H1 (cell line): ENCODE measurements around the gene LRR1. TPM values are rescaled to one million over a fixed set of nuclear protein-coding genes. Genes with fewer than 3 reads are reported as not detected.

ENCODE experiments used
- CTCF ChIA-PET: fragments of 300-600 bp; sonication (Branson Sonifier 250); formaldehyde crosslinking; loops from one replicate; lab custom pipeline; 2021; ENCODE audit not compliant: partially characterized antibody; lab: Charles Lee
- POLR2A ChIA-PET: fragments of 300-600 bp; sonication (Branson Sonifier 250); formaldehyde crosslinking; loops from one replicate; lab custom pipeline; 2021; ENCODE audit warnings: inconsistent platforms; ENCODE audit not compliant: partially characterized antibody; lab: Charles Lee
- DNase-seq, 2 experiments: peaks; one replicate each; pipeline versions ENCODE4 v3.0.0 to v3.0.0-alpha.2; 2010 to 2022; ENCODE audit warnings: low spot score in 2 of 2, low read depth in 1 of 2, mixed read lengths in 1 of 2
- FAIRE-seq: peaks from 2 replicates; lab custom pipeline; 2011; peaks lifted over from hg19 to GRCh38; lab: Jason Lieb, UNC
- H2AFZ ChIP-seq: 2 replicates; pipeline ENCODE4 v1.8.1; 2012; ENCODE audit warnings: low read length, inconsistent platforms
- H2AK5ac ChIP-seq: 2 replicates; pipeline ENCODE4 v1.6.1; 2013; ENCODE audit warnings: low read depth, low read length
- H2BK120ac ChIP-seq: replicated peaks from 2 replicates; pipeline ENCODE3; 2013; ENCODE audit warnings: low read depth, low read length, inconsistent platforms
- H2BK12ac ChIP-seq: 2 replicates; pipeline ENCODE4 v1.6.1; 2013; ENCODE audit warnings: low read depth, low read length
- H2BK15ac ChIP-seq: 2 replicates; pipeline ENCODE4 v1.6.1; 2013; ENCODE audit warnings: low read length
- H2BK20ac ChIP-seq: 2 replicates; pipeline ENCODE4 v1.6.1; 2013; ENCODE audit warnings: low read length
- H2BK5ac ChIP-seq: 2 replicates; pipeline ENCODE4 v1.6.1; 2013; ENCODE audit warnings: low read depth, low read length
- H3K14ac ChIP-seq: 2 replicates; pipeline ENCODE4 v1.6.1; 2013; ENCODE audit warnings: inconsistent platforms; ENCODE audit not compliant: insufficient read length
- H3K18ac ChIP-seq: 2 replicates; pipeline ENCODE4 v1.6.1; 2013; ENCODE audit warnings: low read length; ENCODE audit errors: extremely low read depth
- H3K23ac ChIP-seq: 2 replicates; pipeline ENCODE4 v1.6.1; 2013; ENCODE audit warnings: inconsistent platforms; ENCODE audit not compliant: insufficient read length
- H3K23me2 ChIP-seq: 2 replicates; pipeline ENCODE4 v1.6.1; 2013; ENCODE audit warnings: low read depth, low read length
- H3K27ac ChIP-seq: 2 replicates; pipeline ENCODE4 v1.6.1; 2011; ENCODE audit warnings: low read depth, low read length, inconsistent platforms
- H3K27me3 ChIP-seq, 4 experiments: replicated peaks in 1 of 4; 1 replicate in 1 of 4; 2 replicates in 3 of 4; pipeline versions ENCODE4 v1.6.1 to v1.8.1; 2011 to 2013; ENCODE audit warnings: low read length in 3 of 4, mild to moderate bottlenecking in 3 of 4, inconsistent platforms in 2 of 4, mixed read lengths in 2 of 4, moderate library complexity in 1 of 4; ENCODE audit not compliant: control insufficient read depth in 3 of 4, insufficient read depth in 3 of 4; ENCODE audit errors: extremely low read depth in 1 of 4
- H3K36me3 ChIP-seq, 4 experiments: 2 replicates each; pipeline versions ENCODE4 v1.6.1 to v1.8.1; 2011 to 2013; ENCODE audit warnings: mild to moderate bottlenecking in 4 of 4, low read length in 3 of 4, moderate library complexity in 2 of 4, control low read depth in 1 of 4, inconsistent platforms in 1 of 4; ENCODE audit not compliant: insufficient read depth in 4 of 4, control insufficient read depth in 2 of 4
- H3K4ac ChIP-seq: replicated peaks from 2 replicates; pipeline ENCODE3; 2013; ENCODE audit warnings: low read length, low read depth, mixed read lengths, inconsistent platforms; ENCODE audit not compliant: insufficient read length
- H3K4me1 ChIP-seq, 4 experiments: replicated peaks in 1 of 4; 1 replicate in 1 of 4; 2 replicates in 3 of 4; pipeline versions ENCODE4 v1.6.1 to v1.8.1; 2011 to 2013; ENCODE audit warnings: low read length in 3 of 4, inconsistent platforms in 2 of 4, mixed read lengths in 1 of 4; ENCODE audit not compliant: insufficient read depth in 4 of 4, control insufficient read depth in 3 of 4
- H3K4me2 ChIP-seq, 2 experiments: 2 replicates each; pipeline versions ENCODE4 v1.6.1 to v1.8.1; 2011 to 2013; ENCODE audit warnings: low read depth in 2 of 2, low read length in 2 of 2, control low read depth in 1 of 2, inconsistent platforms in 1 of 2, mild to moderate bottlenecking in 1 of 2; ENCODE audit not compliant: insufficient read depth in 1 of 2
- H3K4me3 ChIP-seq, 4 experiments: fragments of 200-600, 300-600 bp in 1 of 4; sonication (generic), shearing (Covaris generic), sonication (Bioruptor Twin) in 1 of 4; 2 replicates each; pipeline versions ENCODE4 v1.5.1 to v1.8.1; 2011 to 2016; ENCODE audit warnings: low read length in 4 of 4, low read depth in 3 of 4, control low read depth in 2 of 4, inconsistent platforms in 2 of 4, mild to moderate bottlenecking in 2 of 4, mixed read lengths in 1 of 4, moderate library complexity in 1 of 4; ENCODE audit not compliant: insufficient read depth in 2 of 4; ENCODE audit errors: extremely low read depth in 1 of 4
- H3K56ac ChIP-seq: replicated peaks from 2 replicates; pipeline ENCODE3; 2013; ENCODE audit warnings: low read depth, mild to moderate bottlenecking, mixed read lengths, low read length, inconsistent platforms; ENCODE audit not compliant: insufficient read length
- H3K79me1 ChIP-seq: 2 replicates; pipeline ENCODE4 v1.6.1; 2013; ENCODE audit warnings: low read depth, low read length, control low read depth
- H3K79me2 ChIP-seq, 2 experiments: 2 replicates each; pipeline versions ENCODE4 v1.6.1 to v1.8.1; 2012 to 2013; ENCODE audit warnings: low read length in 2 of 2, mild to moderate bottlenecking in 2 of 2, inconsistent platforms in 1 of 2; ENCODE audit not compliant: insufficient read depth in 2 of 2, control insufficient read depth in 1 of 2
- H3K9ac ChIP-seq, 4 experiments: replicated peaks in 1 of 4; 1 replicate in 1 of 4; 2 replicates in 3 of 4; pipeline versions ENCODE4 v1.6.1 to v1.8.1; 2011 to 2013; ENCODE audit warnings: low read depth in 3 of 4, low read length in 3 of 4, control low read depth in 2 of 4, mild to moderate bottlenecking in 2 of 4, moderate library complexity in 2 of 4, inconsistent platforms in 1 of 4; ENCODE audit errors: extremely low read depth in 1 of 4
- H3K9me3 ChIP-seq, 2 experiments: 2 replicates each; pipeline versions ENCODE4 v1.6.1 to v1.8.1; 2012 to 2013; ENCODE audit warnings: mild to moderate bottlenecking in 2 of 2, moderate library complexity in 2 of 2, control low read depth in 1 of 2, inconsistent platforms in 1 of 2, low read depth in 1 of 2, low read length in 1 of 2, mixed read lengths in 1 of 2; ENCODE audit not compliant: insufficient read depth in 2 of 2
- H4K20me1 ChIP-seq, 2 experiments: replicated peaks in 1 of 2; 2 replicates each; pipeline versions ENCODE3 to v1.8.1; 2011 to 2013; ENCODE audit warnings: inconsistent platforms in 2 of 2, low read length in 2 of 2, mild to moderate bottlenecking in 1 of 2; ENCODE audit not compliant: insufficient read depth in 2 of 2, control insufficient read depth in 1 of 2
- H4K5ac ChIP-seq: 2 replicates; pipeline ENCODE4 v1.6.1; 2013; ENCODE audit warnings: low read length, low read depth, mixed read lengths, inconsistent platforms; ENCODE audit not compliant: insufficient read length
- H4K8ac ChIP-seq: 2 replicates; pipeline ENCODE4 v1.8.0; 2013; ENCODE audit warnings: mild to moderate bottlenecking, moderate library complexity, low read length, inconsistent platforms; ENCODE audit not compliant: insufficient read depth; ENCODE audit errors: extremely low read depth
- H4K91ac ChIP-seq: replicated peaks from 2 replicates; pipeline ENCODE3; 2013; ENCODE audit warnings: low read length, mixed read lengths, inconsistent platforms; ENCODE audit not compliant: insufficient read length
- KDM1A ChIP-seq: fragments of 200-600, 300-600 bp; sonication (generic); IDR thresholded peaks from 2 replicates; pipeline ENCODE4 v1.7.1; 2016; ENCODE audit warnings: mild to moderate bottlenecking, low read length, borderline replicate concordance
- TEAD4 ChIP-seq: IDR thresholded peaks from 2 replicates; pipeline ENCODE4 v1.6.1; 2012; ENCODE audit warnings: low read depth, low read length, inconsistent platforms, mixed read lengths
- WGBS, 2 experiments: shearing (Covaris generic) in 1 of 2; methylation state at CpG; one replicate each; pipeline versions ENCODE4 v1.1.6 to v1.1.7; 2013 to 2015; ENCODE audit warnings: low lambda C conversion rate in 2 of 2, mixed read lengths in 2 of 2, inconsistent platforms in 1 of 2, low coverage in 1 of 2, missing lambda C conversion rate in 1 of 2; ENCODE audit not compliant: insufficient replicate concordance in 2 of 2, insufficient coverage in 1 of 2, insufficient read length in 1 of 2; ENCODE audit errors: extremely low coverage in 1 of 2, missing lambda C conversion rate in 1 of 2; 5-methylcytosine and 5-hydroxymethylcytosine counted together
- polyA plus RNA-seq, 7 experiments: library from polyadenylated mRNA; depleted of rRNA in 3 of 7; stranded (reverse) in 5 of 7; unstranded in 2 of 7; fragments of >200 nt in 5 of 7; fragments of 200-250 nt in 2 of 7; gene quantifications; 1 replicate in 5 of 7; 2 replicates in 1 of 7; 4 replicates in 1 of 7; pipeline versions ENCODE4 v1.2.1 to v1.2.3, GENCODE V29; 2011 to 2013; ENCODE audit warnings: missing spikeins in 2 of 7, mixed read lengths in 2 of 7
- total RNA-seq: library from RNA; stranded (reverse); fragmentation: NEBNext Ultra II Directional; extraction: Animal tissue kit (Norgen Biotek cat#: 25700); gene quantifications from 2 replicates; pipeline ENCODE4 v1.2.1, GENCODE V29; 2021

The LRR1 gene
- total and polyA plus RNA-seq, 2 of the 8 experiments (the other 6 are each of a cell fraction or from before 2014, with no cell fraction given) = 30.7 to 37.5 TPM

DNA sequence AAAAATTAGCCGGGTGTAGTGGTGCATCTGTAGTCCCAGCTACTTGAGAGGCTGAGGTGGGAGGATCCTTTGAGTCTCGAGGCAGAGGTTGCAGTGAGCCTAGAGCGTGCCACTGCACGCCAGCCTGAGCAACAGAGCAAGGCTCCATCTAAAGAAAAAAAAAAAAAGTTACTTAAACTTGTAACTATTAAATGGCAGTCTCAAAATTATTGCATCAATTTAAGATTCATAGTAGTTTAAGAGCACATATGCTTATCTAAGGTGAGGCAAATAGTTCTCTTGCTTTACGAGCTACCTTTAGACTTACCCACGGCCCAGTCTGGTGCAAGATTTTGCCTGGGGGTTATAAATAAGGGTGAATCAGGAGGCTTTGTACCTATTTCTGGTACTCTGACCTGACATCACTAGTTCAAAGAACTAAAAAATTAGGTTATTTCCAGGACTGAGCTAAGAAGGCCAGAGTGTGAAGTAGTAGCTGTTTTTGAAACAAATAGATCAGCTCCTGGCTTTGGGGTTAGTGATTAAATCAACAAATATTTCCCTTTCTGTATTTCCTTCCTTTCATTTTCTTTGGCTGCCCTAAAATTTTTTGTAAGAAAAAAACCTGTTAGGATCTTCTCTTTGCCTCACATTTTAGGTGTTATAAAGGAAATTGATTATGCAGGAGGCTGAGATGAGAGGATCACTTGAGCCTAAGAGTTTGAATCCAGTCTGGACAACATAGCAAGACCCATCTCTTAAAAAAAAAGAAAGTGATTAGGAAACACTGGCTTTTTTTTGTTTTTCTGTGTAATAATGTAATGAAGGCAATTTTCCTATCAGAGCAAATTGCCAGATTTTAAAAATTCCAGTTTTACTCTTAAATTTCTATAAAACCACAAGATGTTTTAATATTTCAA is 25.4 kb downstream of the LRR1 start:
- CTCF ChIA-PET = interaction anchor here (2.0 kb wide), 1 partner anchor 10 kb away, joined by 6 read pairs; no protein-coding TSS in a partner anchor
- no peak overlapping the region for H2BK20ac ChIP-seq
- H2BK5ac ChIP-seq = no peak overlapping the region
- H3K79me1 ChIP-seq = no peaks in the 10 kb centered on the region
- no peak overlapping the region for H3K9ac ChIP-seq
- H3K9me3 ChIP-seq = no peaks in the 10 kb centered on the region
- no peak overlapping the region for H4K91ac ChIP-seq
- H3K18ac ChIP-seq = no peak overlapping the region
- no peaks in the 10 kb centered on the region for H3K27me3 ChIP-seq
- WGBS, 2 experiments = 92% methylated on average over 6 of the region's 6 CpGs; no CpG with 5 or more reads in 1 of the 2 experiments
- H4K8ac ChIP-seq = no peak overlapping the region
- H3K36me3 ChIP-seq = peaks cover 0 to 41% (median 10%) of the 10 kb centered on the region in 4 experiments; a peak in 5 of 8 replicates
- no peak overlapping the region for H4K5ac ChIP-seq
- H2AFZ ChIP-seq = no peak overlapping the region
- no peak for TF ChIP-seq TEAD4
- TF ChIP-seq KDM1A = peak; percentile 67
- no peak overlapping the region for H3K4ac ChIP-seq
- FAIRE-seq (no peak), DNase-seq (no peak)
- peaks cover 10% of the 10 kb centered on the region for H3K23me2 ChIP-seq
- no peak overlapping the region for H3K23ac ChIP-seq
- no peak overlapping the region for H2BK12ac ChIP-seq
- no peak overlapping the region for H3K56ac ChIP-seq
- H2BK15ac ChIP-seq = no peak overlapping the region
- no peak overlapping the region for H2AK5ac ChIP-seq
- POLR2A ChIA-PET = interaction anchor here (0.6 to 2.5 kb wide), 12 partner anchors 8 to 491 kb away, joined by 3 to 12 read pairs (median 5); partner anchors contain the start of genes DNAAF2, LRR1 and RPS29
- H3K14ac ChIP-seq = no peak overlapping the region
- no peak overlapping the region for H3K27ac ChIP-seq
- H3K79me2 ChIP-seq = peaks cover 5 to 53% of the 10 kb centered on the region in 2 experiments
- no peak overlapping the region for H3K4me3 ChIP-seq
- H2BK120ac ChIP-seq = no peak overlapping the region
- H4K20me1 ChIP-seq = peaks cover 0 to 4% of the 10 kb centered on the region in 2 experiments
- peaks cover 1 to 9% (median 3%) of the 10 kb centered on the region in 4 experiments; a peak in 3 of 7 replicates for H3K4me1 ChIP-seq
- H3K4me2 ChIP-seq = no peak overlapping the region
